HG02885 (cell line): Measurements from ENCODE around the gene MALRD1.

ENCODE experiments used
- ATAC-seq: cut with Tn5 transposase; IDR thresholded peaks from one replicate; pipeline ENCODE4 v1.9.1; 2021; ENCODE audit warnings: mild to moderate bottlenecking; ENCODE audit not compliant: unreplicated experiment, poor library complexity

The MALRD1 gene

GRCh38 chr10:19048489-19048888, at the start of gene MALRD1:
TSS of gene MALRD1 (plus strand) at chr10:19048801. CDS start at chr10:19048939, 138 bp downstream.
- no peak for ATAC-seq

DNA sequence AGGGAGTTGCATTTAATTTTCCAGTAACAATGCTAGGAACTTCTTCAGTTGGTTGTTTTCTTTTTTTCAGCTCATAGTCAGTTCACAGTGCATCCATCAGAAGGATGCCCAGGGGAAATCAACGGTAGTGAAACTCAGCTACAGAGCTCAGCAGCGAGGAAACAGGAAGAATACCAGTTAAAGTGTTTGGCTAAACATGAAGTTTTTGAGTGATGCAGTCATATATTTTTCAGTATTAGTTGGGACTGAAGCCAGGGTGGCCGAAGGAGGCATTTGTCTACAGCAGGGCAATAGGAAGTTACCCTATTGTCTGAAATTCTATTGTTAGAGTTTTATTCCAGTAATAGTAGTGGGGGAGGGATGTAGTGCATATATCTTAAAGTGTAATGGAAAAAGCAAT, 45.3 kb upstream of the MALRD1 start:
- ATAC-seq, result no peak

DNA sequence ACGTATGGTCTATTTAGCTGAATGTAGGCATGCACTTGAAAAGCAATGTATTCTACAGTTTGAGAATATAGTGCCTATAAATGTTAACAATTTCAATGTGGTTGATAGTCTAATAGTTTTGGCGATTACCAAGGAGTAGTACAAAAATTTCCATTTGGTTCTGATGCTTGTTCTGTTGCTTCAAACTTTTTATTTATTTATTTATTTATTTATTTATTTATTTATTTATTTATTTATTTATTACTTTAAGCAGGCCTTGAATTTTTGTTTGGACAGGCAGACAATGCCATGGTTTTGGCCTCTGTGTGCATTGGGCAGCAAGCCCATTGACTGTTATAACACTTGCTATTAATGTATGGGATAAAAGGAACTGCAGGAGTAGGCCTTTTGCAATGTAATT, 36.5 kb upstream of the MALRD1 start:
- no peak for ATAC-seq

- ATAC-seq, result no peak
Observed at GRCh38 chr10:19014034-19014433, 34.6 kb upstream of the MALRD1 start.

DNA sequence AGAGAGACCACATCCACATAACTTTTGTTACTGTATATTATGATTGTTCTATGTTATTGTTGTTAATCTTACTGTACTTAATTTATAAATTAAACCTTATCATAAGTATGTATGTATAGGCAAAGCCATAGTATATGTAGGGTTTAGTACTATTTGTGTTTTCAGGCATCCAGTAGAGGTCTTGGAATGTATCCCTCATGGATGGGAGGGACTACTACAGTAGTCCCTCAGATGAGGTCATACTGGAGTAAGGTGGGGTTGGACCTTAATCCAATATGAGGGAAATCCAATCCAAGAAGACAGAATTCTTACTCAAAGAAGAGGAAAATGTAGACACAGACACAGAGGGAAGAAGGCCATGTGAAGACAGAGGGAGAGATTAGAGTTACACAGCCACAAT, 34.1 kb upstream of the MALRD1 start:
- ATAC-seq, result no peak

DNA sequence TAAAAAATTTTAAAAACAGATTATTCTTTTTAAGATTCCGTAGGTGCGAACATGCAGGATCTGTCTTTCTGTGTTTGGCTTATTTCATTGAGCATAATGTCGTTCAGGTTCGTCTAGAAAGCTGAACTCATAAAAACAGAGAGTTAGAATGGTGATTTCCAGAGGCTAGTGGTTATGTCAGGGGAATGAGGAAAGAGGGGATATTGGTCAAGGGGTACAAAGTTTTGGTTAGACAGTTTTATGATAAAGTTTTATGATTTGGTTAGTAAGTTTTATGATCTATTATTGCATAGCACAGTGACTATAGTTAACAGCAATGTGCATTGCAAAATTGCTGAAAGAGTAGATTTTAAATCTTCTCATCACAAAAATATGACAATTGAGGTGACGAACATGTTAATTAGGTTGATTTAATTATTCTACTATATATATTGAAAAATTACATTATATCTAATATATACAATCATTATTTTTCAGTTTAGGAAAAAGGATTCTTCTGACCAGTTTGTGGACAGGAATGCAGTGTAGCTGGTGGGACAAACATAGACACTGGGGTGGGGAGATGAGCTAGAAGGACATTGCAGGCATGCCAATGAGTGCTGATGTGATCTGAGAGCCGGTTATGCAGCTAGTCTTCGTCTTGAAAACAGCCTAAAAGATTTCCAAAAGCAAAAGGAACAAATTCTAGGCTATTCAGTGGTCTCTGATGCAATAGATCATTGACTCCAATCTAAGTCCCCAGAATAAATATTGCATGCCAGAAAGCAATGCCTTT, 31.3 kb upstream of the MALRD1 start:
- no peak for ATAC-seq

- no peak for ATAC-seq
Observed at GRCh38 chr10:19021162-19021561, 27.4 kb upstream of the MALRD1 start.

GRCh38 chr10:19024611-19025010, 24.0 kb upstream of the MALRD1 start:
- ATAC-seq, result no peak

GRCh38 chr10:19031763-19032162, 16.8 kb upstream of the MALRD1 start:
- no peak for ATAC-seq

- no peak for ATAC-seq
Observed at GRCh38 chr10:19033741-19034140, 14.9 kb upstream of the MALRD1 start.

- no peak for ATAC-seq
Observed at GRCh38 chr10:19041171-19041570, 7.4 kb upstream of the MALRD1 start.

GRCh38 chr10:19043431-19043830, 5.2 kb upstream of the MALRD1 start:
- ATAC-seq, result no peak

DNA sequence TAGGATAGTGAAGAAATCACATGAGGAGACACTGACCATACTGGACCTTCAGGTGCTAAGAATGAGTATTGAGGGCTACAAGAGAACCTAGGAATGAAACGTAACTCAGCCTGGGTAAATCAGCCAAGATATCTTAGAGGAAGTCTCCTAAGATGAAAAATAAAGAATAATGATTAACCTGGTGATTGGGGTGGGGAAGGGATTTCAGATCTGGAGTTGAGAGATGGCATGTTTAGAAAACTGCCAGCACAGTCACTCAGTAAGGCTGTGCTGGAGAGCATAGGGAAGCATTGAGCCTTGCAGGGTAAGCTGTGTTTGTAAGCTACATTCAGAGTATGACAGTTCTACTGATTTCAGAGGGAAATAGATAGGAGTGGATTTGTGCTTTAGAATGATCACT, 1.9 kb upstream of the MALRD1 start:
- ATAC-seq, result no peak

DNA sequence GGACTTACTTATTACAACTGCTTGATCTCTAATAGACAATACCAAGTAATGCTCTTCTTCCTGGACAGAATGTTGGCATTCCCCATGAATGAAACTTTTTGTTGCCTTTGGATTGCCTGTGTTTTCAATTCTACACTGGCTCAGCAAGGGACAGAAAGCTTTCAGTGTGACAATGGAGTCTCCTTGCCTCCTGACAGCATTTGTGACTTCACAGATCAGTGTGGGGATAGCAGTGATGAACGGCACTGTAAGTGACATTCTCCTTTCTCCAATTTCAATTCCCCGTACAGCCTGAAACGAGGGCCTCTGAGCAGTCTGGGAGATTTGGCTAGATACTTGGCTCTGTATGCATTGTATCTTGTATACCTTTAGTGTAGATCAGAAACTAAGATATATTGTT, 290 bp downstream of the MALRD1 start:
- ATAC-seq, result no peak

DNA sequence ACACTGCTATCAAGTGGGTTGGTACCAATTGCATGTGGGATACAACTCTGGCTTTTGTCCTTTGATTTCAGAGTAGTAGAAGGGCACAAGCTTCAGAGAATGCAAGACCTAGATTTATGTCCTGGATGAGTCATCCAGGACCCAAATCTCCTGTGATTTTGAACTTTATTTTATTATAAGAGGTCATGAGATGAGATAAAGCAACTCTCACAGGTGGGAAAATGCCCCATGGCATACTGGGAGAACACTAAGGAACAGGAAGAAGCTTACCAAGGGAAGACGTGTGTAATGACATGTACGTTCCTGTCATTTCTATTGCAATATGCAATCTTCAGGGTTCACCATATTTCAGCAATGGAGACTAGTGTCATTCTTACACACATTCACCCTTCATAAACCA, 966 bp downstream of the MALRD1 start:
- ATAC-seq, result no peak

GRCh38 chr10:19054289-19054835, 5.8 kb downstream of the MALRD1 start:
- no peak for ATAC-seq

DNA sequence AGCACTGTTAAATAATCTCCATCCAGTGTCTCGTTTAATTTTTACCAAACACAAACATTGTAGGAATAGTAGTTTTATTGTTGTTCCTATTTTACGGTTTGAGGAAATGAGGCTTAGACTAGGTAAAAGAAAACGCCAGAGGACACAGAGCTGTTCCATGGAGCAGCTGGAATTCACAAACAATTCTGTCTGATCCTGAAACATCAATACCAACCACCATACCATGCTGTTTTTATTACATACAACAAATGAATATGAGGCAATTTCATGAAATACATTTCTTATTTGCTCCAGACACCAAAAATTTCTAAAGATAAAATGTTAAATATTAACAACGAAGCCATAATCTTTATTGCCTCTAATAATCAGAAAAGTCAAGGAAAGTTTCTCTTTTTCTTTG, 9.4 kb downstream of the MALRD1 start:
- ATAC-seq, result no peak

DNA sequence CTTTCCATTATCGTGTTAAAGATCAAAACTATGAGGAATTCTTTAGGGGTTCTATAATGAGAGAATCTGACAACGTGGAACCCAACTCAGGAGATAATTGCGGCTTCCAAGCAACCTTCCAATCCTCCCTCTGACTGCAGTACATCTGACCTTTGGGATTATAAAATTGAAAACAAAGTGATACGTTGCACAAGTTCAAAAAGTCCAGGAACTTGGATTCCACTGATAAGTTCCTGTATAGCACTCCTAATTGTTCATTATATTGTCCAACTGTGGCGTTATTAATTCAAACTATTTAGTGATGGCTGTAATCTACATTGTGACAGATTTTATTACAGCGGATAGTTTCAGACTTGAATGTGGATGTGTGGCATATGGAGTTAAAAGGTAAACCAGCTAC, 15.4 kb downstream of the MALRD1 start:
- ATAC-seq, result no peak

DNA sequence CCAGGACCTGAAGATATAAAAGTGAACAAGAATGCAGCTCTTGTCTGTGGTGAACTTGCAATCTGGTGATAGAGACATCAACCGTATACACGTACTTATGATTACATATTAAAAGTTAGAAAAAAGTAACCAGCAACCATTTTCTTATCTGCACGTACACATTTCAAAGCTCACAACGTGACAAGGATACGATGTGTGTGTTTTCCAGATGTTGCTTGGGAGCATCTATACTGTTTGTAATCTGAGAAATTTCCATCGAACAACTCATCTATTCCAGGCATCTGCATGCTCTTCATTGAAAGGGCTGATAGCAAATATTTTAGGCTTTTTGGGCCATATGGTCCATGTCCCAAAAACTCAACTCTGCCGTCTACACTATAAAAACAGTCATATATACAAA, 23.3 kb downstream of the MALRD1 start:
- no peak for ATAC-seq

GRCh38 chr10:19077276-19077675, 28.7 kb downstream of the MALRD1 start:
- ATAC-seq, result no peak

DNA sequence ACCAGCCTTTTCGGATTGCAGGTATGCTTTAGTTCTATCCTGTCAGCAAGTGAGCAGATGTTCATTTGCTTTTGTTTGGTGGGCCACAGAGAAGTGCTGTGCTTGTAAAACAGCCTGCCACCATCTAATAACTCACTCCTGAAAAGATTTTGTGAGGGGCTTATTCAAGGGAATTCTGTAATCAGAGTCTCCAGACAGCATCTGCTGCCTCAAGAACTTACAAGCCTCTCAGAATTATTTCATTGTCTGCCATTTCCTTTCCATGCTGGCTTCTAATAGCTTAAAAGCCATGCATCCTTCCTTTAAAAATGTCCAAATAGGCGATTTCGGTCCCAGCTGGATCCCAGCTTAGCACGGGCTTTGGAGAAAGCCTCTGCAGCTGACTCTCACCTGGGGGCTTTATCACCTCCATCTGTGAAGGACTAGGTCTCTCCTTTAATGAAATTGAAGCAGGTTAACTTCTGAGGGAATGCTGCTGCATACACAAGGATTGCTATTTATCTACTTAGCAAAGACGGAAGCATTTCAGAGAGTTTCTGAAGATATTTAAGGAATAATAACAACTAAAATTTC, 48.0 kb downstream of the MALRD1 start:
- no peak for ATAC-seq

DNA sequence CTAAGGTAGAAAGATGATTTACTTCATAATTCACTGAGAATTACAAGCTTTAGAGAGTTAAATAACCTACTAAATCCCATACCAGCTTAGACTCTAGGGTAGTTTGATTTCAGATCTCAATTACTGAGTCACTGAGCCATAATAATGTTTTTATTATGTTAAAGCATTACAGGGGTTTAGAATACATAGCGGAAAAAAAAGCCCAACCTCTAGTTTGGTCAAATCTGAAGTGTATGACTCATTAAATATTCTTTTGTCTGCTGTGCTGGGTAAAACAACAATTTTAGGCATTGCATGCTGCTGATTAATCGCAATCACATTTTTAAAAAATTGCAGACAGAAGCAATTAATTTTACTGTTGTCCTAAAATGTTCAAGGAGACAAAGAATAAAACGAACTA, 48.5 kb downstream of the MALRD1 start:
- ATAC-seq, result no peak
